GM19023 (cell line): Measurements from ENCODE around the gene PJA1.

Source experiments
- ATAC-seq: cut with Tn5 transposase; IDR thresholded peaks from one replicate; pipeline ENCODE4 v1.9.1; 2021; ENCODE audit warnings: mild to moderate bottlenecking, moderate library complexity; ENCODE audit not compliant: unreplicated experiment

PJA1 gene

GRCh38 chrX:69143530-69143929 lies 21.7 kb downstream of the PJA1 start:
- ATAC-seq = no peak

GRCh38 chrX:69142788-69143469 lies 22.3 kb downstream of the PJA1 start:
- ATAC-seq = no peak

- ATAC-seq = no peak
Observed at GRCh38 chrX:69140837-69141236, 24.4 kb downstream of the PJA1 start.

GRCh38 chrX:69139516-69139915 lies 25.7 kb downstream of the PJA1 start:
- no peak for ATAC-seq

- no peak for ATAC-seq
Observed at GRCh38 chrX:69138512-69138911, 26.7 kb downstream of the PJA1 start.

GRCh38 chrX:69138118-69138390 lies 27.2 kb downstream of the PJA1 start:
- no peak for ATAC-seq

- ATAC-seq = no peak
Observed at GRCh38 chrX:69137371-69138117, 27.7 kb downstream of the PJA1 start.

GRCh38 chrX:69136546-69137331 lies 28.5 kb downstream of the PJA1 start:
- no peak for ATAC-seq

GRCh38 chrX:69133921-69134542 lies 31.2 kb downstream of the PJA1 start:
- no peak for ATAC-seq

GRCh38 chrX:69131886-69132285 lies 33.4 kb downstream of the PJA1 start:
- no peak for ATAC-seq

GRCh38 chrX:69130439-69130838 lies 34.8 kb downstream of the PJA1 start:
- no peak for ATAC-seq

- ATAC-seq = no peak
Observed at GRCh38 chrX:69128588-69128987, 36.7 kb downstream of the PJA1 start.

GRCh38 chrX:69127466-69127865 lies 37.8 kb downstream of the PJA1 start:
- no peak for ATAC-seq

GRCh38 chrX:69126642-69127041 lies 38.6 kb downstream of the PJA1 start:
- no peak for ATAC-seq

- no peak for ATAC-seq
Observed at GRCh38 chrX:69125094-69125493, 40.2 kb downstream of the PJA1 start.

- no peak for ATAC-seq
Observed at GRCh38 chrX:69124108-69124507, 41.1 kb downstream of the PJA1 start.

GRCh38 chrX:69123481-69123880 lies 41.8 kb downstream of the PJA1 start:
- no peak for ATAC-seq

- ATAC-seq = no peak
Observed at GRCh38 chrX:69121321-69122000, 43.8 kb downstream of the PJA1 start.

GRCh38 chrX:69120476-69120875 lies 44.8 kb downstream of the PJA1 start:
- no peak for ATAC-seq

GRCh38 chrX:69119122-69119521 lies 46.1 kb downstream of the PJA1 start:
- ATAC-seq = no peak
